Neural crest cell (in vitro differentiated cells): ENCODE measurements around the gene GATA3. TPM values are rescaled to one million over a fixed set of nuclear protein-coding genes. Genes with fewer than 3 reads are reported as not detected.

Experiments used
- DNase-seq: peaks from one replicate; pipeline ENCODE4 v3.0.0; 2021; ENCODE audit warnings: low read depth, mixed read lengths, low spot score
- H3K27ac Mint-ChIP-seq: one replicate; pipeline ENCODE4 v1.8.0; 2021; ENCODE audit warnings: mild to moderate bottlenecking, mixed read lengths; ENCODE audit not compliant: unreplicated experiment
- H3K27me3 Mint-ChIP-seq: 2 replicates; pipeline ENCODE4 v1.8.0; 2021; ENCODE audit warnings: low read depth, mild to moderate bottlenecking, mixed read lengths
- H3K36me3 Mint-ChIP-seq: 2 replicates; pipeline ENCODE4 v1.8.0; 2021; ENCODE audit warnings: low read depth, mild to moderate bottlenecking, mixed read lengths
- H3K4me1 Mint-ChIP-seq: 2 replicates; pipeline ENCODE4 v1.8.0; 2021; ENCODE audit warnings: mixed read lengths
- H3K4me3 Mint-ChIP-seq: one replicate; pipeline ENCODE4 v1.8.0; 2021; ENCODE audit warnings: mild to moderate bottlenecking, mixed read lengths
- H3K9me3 Mint-ChIP-seq: 2 replicates; pipeline ENCODE4 v1.8.0; 2021; ENCODE audit warnings: mixed read lengths
- CTCF ChIP-seq: fragments of 200-600 bp; sonication (generic); conservative IDR thresholded peaks from 2 replicates; pipeline ENCODE4 v1.5.0; 2021; ENCODE audit warnings: antibody characterized with exemption, mild to moderate bottlenecking
- total RNA-seq: library from RNA; stranded (reverse); gene quantifications from 2 replicates; pipeline ENCODE4 v1.2.1, GENCODE V29; 2021

GATA3 gene
- total RNA-seq, 1 donor from 2014 or later, result 0.35 TPM

- no peak for TF ChIP-seq CTCF
- H3K27me3 Mint-ChIP-seq, result peaks cover 85% of the 10 kb centered on the region
- H3K36me3 Mint-ChIP-seq, result no peaks in the 10 kb centered on the region
- no peak for DNase-seq
- peaks cover 7% of the 10 kb centered on the region for H3K4me1 Mint-ChIP-seq
- H3K27ac Mint-ChIP-seq, result no peak overlapping the region
- no peaks in the 10 kb centered on the region for H3K9me3 Mint-ChIP-seq
- H3K4me3 Mint-ChIP-seq, result peak overlapping the region; percentile 22
Measured at GRCh38 chr10:8032558-8032957, 21.9 kb upstream of the GATA3 start.

DNA sequence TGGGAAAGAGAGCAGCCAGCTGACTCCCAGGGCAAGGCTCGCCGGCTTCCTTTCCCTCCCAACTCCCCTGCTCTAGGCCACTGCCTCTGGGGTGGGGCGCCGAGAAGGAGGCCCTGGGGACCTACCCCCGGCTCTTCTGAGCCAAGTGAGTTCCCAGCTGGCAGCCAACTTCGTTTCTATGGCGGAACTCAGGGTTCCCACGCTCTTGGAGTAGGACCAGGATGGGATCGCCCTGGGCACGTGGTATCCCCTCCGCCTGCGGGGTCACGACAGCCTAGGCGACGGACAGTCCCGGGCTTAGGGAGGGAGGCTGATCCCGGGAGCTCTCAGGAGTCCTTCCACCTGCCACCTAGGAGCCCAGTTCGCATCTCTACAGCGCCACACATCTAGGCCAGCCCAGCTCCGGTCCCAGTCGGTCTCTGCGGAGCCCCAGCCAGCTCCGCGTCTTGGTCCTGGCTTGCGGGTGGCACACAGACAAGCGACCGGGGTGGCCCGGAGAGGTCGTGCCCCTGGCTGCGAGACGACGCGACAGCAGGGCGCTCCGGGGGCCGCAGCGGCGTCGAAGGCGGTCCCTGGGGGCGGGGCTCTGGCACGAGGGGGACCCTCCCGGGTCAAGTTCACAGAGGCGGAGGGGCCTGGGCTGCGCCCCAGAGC is 20.5 kb upstream of the GATA3 start:
- Mint-ChIP-seq H3K36me3 (no peaks in the 10 kb centered on the region), H3K27me3 (peaks cover 95% of the 10 kb centered on the region), H3K4me1 (peaks cover 7% of the 10 kb centered on the region), H3K4me3 (no peak overlapping the region), H3K9me3 (no peaks in the 10 kb centered on the region), H3K27ac (no peak overlapping the region)
- TF ChIP-seq CTCF, result no peak
- no peak for DNase-seq

DNA sequence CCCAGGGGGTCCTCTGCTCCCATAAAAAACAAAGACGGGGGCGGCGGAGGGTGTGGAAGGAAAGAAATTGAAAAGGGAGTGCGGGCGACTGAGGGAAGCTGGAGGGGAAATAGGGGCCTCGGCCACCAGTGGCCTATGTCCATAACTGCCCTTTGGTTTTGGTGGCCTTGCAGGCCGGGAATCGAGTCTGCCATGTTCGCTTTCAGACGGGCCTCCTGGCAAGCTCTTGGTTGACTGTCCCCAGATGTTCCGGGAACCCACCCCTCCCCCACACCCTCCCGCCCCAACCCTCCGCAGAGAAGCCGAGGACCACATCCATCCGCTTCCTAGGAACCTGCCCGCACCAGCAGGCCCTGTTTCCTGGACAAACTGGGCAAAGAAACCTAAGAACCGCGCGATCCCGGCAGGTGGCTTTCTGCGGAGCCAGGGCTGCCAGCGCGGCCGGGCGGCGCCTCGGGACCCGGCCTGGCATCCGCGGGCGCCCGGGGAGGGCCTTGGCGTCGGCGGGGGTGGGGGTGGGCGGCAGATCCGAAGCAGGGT is 20.0 kb upstream of the GATA3 start:
- no peaks in the 10 kb centered on the region for H3K36me3 Mint-ChIP-seq
- H3K9me3 Mint-ChIP-seq, result no peaks in the 10 kb centered on the region
- H3K4me3 Mint-ChIP-seq, result no peak overlapping the region
- H3K4me1 Mint-ChIP-seq, result peaks cover 7% of the 10 kb centered on the region
- H3K27me3 Mint-ChIP-seq, result peaks cover 99% of the 10 kb centered on the region
- no peak for DNase-seq
- no peak for TF ChIP-seq CTCF
- H3K27ac Mint-ChIP-seq, result no peak overlapping the region

- no peaks in the 10 kb centered on the region for H3K9me3 Mint-ChIP-seq
- H3K4me3 Mint-ChIP-seq, result peak overlapping the region; percentile 50
- peaks cover 7% of the 10 kb centered on the region for H3K4me1 Mint-ChIP-seq
- no peak overlapping the region for H3K27ac Mint-ChIP-seq
- peaks cover 99% of the 10 kb centered on the region for H3K27me3 Mint-ChIP-seq
- no peak for DNase-seq
- TF ChIP-seq CTCF, result no peak
- H3K36me3 Mint-ChIP-seq, result no peaks in the 10 kb centered on the region
Measured at GRCh38 chr10:8035006-8035640, 19.4 kb upstream of the GATA3 start.

- TF ChIP-seq CTCF, result no peak
- H3K36me3 Mint-ChIP-seq, result no peaks in the 10 kb centered on the region
- H3K27me3 Mint-ChIP-seq, result peaks cover 99% of the 10 kb centered on the region
- peaks cover 7% of the 10 kb centered on the region for H3K4me1 Mint-ChIP-seq
- no peak for DNase-seq
- H3K4me3 Mint-ChIP-seq, result peak overlapping the region; percentile 50
- no peaks in the 10 kb centered on the region for H3K9me3 Mint-ChIP-seq
- no peak overlapping the region for H3K27ac Mint-ChIP-seq
Measured at GRCh38 chr10:8035641-8036470, 18.6 kb upstream of the GATA3 start.
